Effector memory CD8-positive, alpha-beta T cell (primary cell): ENCODE data around the gene C11orf54.

ENCODE experiments used
- ATAC-seq: fragments of 150-1000 bp; cut with Tn5 transposase; replicated peaks from 2 replicates; pipeline ENCODE4 v1.10.0; 2021; ENCODE audit warnings: mild to moderate bottlenecking, moderate library complexity
- DNase-seq, 3 experiments: peaks; one replicate each; pipeline ENCODE4 v3.0.0; 2021
- H3K27ac Mint-ChIP-seq, 2 donors: one replicate each; pipeline ENCODE4 v1.8.0; 2022; ENCODE audit warnings: mild to moderate bottlenecking in 2 of 2, mixed read lengths in 2 of 2, moderate library complexity in 2 of 2
- H3K27me3 Mint-ChIP-seq, 2 donors: one replicate each; pipeline ENCODE4 v1.8.0; 2022; ENCODE audit warnings: mixed read lengths in 2 of 2
- H3K36me3 Mint-ChIP-seq: one replicate; pipeline ENCODE4 v1.8.0; 2022; ENCODE audit warnings: mild to moderate bottlenecking, moderate library complexity, mixed read lengths; ENCODE audit not compliant: insufficient read depth
- H3K4me1 Mint-ChIP-seq, 2 donors: one replicate each; pipeline ENCODE4 v1.8.0; 2022; ENCODE audit warnings: low read depth in 2 of 2, mixed read lengths in 2 of 2
- H3K4me3 Mint-ChIP-seq, 2 donors: one replicate each; pipeline ENCODE4 v1.8.0; 2022; ENCODE audit warnings: mild to moderate bottlenecking in 2 of 2, mixed read lengths in 2 of 2, moderate library complexity in 2 of 2
- H3K9me3 Mint-ChIP-seq, 2 donors: one replicate each; pipeline ENCODE4 v1.8.0; 2022; ENCODE audit warnings: mixed read lengths in 2 of 2

C11orf54 gene

GRCh38 chr11:93784935-93785360 is 43.5 kb downstream of the C11orf54 start:
- no peaks in the 10 kb centered on the region for H3K27me3 Mint-ChIP-seq

GRCh38 chr11:93791493-93791892 is 50.0 kb downstream of the C11orf54 start:
- no peaks in the 10 kb centered on the region for H3K27me3 Mint-ChIP-seq
- H3K27ac Mint-ChIP-seq, result no peak overlapping the region
- H3K4me3 Mint-ChIP-seq, result no peak overlapping the region
- H3K4me1 Mint-ChIP-seq, result peaks cover 12 to 20% of the 10 kb centered on the region in 2 donors
- DNase-seq (no peak), ATAC-seq (no peak)
- H3K9me3 Mint-ChIP-seq, result no peaks in the 10 kb centered on the region
- peaks cover 83% of the 10 kb centered on the region for H3K36me3 Mint-ChIP-seq

More at GRCh38 chr11:93784935-93785360, 43.5 kb downstream of the C11orf54 start:
- Mint-ChIP-seq H3K9me3 (no peaks in the 10 kb centered on the region), H3K36me3 (peaks cover 32% of the 10 kb centered on the region), H3K4me3 (peak overlapping the region; percentile 94 to 99), H3K4me1 (peaks cover 35 to 43% of the 10 kb centered on the region in 2 donors), H3K27ac (peak overlapping the region; percentile 82 to 94)
- ATAC-seq (peak; percentile 14), DNase-seq (no peak)

- Mint-ChIP-seq H3K4me3 (no peak overlapping the region), H3K9me3 (no peaks in the 10 kb centered on the region), H3K27me3 (no peaks in the 10 kb centered on the region), H3K4me1 (peaks cover 0 to 6% of the 10 kb centered on the region in 2 donors), H3K27ac (no peak overlapping the region), H3K36me3 (peaks cover 85% of the 10 kb centered on the region)
- no peak for DNase-seq
- ATAC-seq, result no peak
Measured at GRCh38 chr11:93796441-93797231, 55.2 kb downstream of the C11orf54 start.

GRCh38 chr11:93801366-93801765 is 59.9 kb downstream of the C11orf54 start:
- peak overlapping the region in 1 of 2 donors; percentile 87 for H3K27ac Mint-ChIP-seq
- no peak for ATAC-seq
- peaks cover 81% of the 10 kb centered on the region for H3K36me3 Mint-ChIP-seq
- H3K4me3 Mint-ChIP-seq, result no peak overlapping the region
- H3K27me3 Mint-ChIP-seq, result no peaks in the 10 kb centered on the region
- H3K4me1 Mint-ChIP-seq, result peaks cover 0 to 13% of the 10 kb centered on the region in 2 donors
- DNase-seq, result no peak
- no peaks in the 10 kb centered on the region for H3K9me3 Mint-ChIP-seq

- DNase-seq (no peak), ATAC-seq (no peak)
- Mint-ChIP-seq H3K27me3 (no peaks in the 10 kb centered on the region), H3K9me3 (no peaks in the 10 kb centered on the region), H3K4me1 (peaks cover 0 to 18% of the 10 kb centered on the region in 2 donors), H3K27ac (peak overlapping the region in 1 of 2 donors; percentile 85), H3K36me3 (peaks cover 78% of the 10 kb centered on the region), H3K4me3 (no peak overlapping the region)
Measured at GRCh38 chr11:93804879-93805278, 63.4 kb downstream of the C11orf54 start.

GRCh38 chr11:93807980-93808379 is 66.5 kb downstream of the C11orf54 start:
- ATAC-seq (no peak), DNase-seq (no peak)
- H3K27ac Mint-ChIP-seq, result no peak overlapping the region
- no peak overlapping the region for H3K4me3 Mint-ChIP-seq
- H3K36me3 Mint-ChIP-seq, result peaks cover 89% of the 10 kb centered on the region
- H3K9me3 Mint-ChIP-seq, result no peaks in the 10 kb centered on the region
- peaks cover 0 to 18% of the 10 kb centered on the region in 2 donors for H3K4me1 Mint-ChIP-seq
- no peaks in the 10 kb centered on the region for H3K27me3 Mint-ChIP-seq

- ATAC-seq (no peak), DNase-seq (no peak)
- Mint-ChIP-seq H3K36me3 (peaks cover 51% of the 10 kb centered on the region), H3K4me3 (no peak overlapping the region), H3K9me3 (no peaks in the 10 kb centered on the region), H3K27me3 (no peaks in the 10 kb centered on the region), H3K27ac (peak overlapping the region in 1 of 2 donors; percentile 62), H3K4me1 (no peaks in the 10 kb centered on the region)
Measured at GRCh38 chr11:93813974-93814373, 72.5 kb downstream of the C11orf54 start.
